Activated T-cell treated with anti-CD3 and anti-CD28 coated beads, Interleukin-2, amount 50 U/mL, for 1 hour (primary cell): ENCODE data around the gene YIPF7.

Experiments used
- DNase-seq: peaks from one replicate; pipeline ENCODE4 v3.0.0-alpha.2; 2020

YIPF7 gene

DNA sequence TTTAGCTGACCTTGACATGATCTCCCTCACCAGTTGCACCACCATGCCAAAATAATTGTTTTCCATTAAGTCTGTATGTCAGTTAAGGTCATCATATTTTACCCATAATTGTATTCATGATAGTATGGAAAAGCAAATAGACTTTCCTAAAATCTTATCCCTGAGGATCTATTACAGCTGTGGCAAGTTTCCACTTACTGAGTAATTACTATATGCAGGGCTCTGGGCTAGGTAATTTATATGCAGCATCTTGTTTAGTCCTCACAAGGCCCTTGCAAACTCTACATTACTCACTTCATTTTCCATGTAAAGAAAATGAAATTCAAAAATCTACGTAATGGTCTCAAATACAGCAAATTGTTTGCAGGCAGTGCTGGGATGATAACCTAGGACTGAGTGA is 34.8 kb downstream of the YIPF7 start:
- DNase-seq: no peak

DNA sequence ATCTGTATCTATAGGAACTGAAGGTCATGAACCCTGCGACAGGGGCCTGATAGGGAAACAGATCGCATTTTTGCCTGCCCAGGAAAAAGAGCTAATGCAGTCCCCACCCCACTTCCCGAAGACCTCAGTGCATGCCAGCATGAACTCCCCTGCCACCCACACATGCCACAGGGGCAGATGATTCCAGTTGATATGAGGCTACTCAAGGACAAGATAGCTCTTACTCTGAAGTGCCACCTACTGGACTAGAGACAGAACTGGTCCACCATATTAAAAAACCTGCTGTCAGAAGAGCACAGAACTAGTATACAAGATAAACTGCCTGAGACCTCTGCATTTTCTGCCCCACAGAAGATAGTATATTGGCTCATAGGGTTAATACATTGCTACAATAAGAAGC is 68.0 kb downstream of the YIPF7 start:
- no peak for DNase-seq

DNA sequence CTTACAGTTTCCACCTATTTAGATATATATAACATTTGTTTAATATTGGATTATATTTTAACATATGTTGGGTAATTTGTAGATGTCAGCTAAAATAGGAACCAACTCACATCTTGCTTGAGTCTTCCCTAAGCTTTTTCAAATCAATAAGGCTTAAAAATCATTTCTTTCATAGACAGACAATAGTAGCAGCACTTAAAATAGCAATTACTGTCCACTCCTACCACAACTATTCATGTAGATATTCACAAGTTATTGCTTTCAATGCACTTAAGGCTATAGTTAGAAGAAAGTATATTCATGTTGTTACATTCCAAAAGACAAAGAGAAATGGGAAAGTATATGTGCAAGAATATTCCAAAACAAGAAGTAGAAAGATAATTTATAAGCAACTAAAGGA is 71.2 kb downstream of the YIPF7 start:
- DNase-seq: no peak

DNA sequence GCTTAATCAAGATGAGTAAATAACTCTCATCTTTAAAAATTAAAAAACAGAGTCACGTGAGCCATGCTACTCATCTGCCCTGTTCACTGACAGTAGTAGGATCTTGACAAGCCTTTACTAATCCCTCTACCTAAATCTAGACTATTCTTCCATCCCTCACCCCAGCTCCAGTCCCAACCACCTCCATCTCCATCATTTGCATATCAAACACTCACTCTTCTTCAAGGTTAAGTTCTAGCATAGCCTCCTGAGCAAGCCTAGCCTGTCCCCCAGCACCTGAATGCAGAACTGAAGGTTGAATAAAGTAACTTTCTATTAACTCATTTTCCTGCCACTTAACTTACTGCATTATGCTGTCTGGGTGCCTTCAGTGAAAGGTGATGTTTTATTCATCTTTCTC is 72.5 kb downstream of the YIPF7 start:
- no peak for DNase-seq
